Activated B cell treated with CpG ODN at 0.5 μM for 24 hours (primary cell): ENCODE results near the gene CCDC78. TPM values are rescaled to one million over a fixed set of nuclear protein-coding genes. Genes with fewer than 3 reads are reported as not detected.
"Not testable (repeated sequence)": the region's sequence is repeated elsewhere in the genome, so short reads cannot be mapped to it uniquely, and the experiment has no call there.

Experiments used
- ATAC-seq: fragments of 200-7000 bp; cut with Tn5 transposase; one replicate; pipeline ENCODE4 v1.10.0; 2021; ENCODE audit warnings: low read depth, mild to moderate bottlenecking, moderate library complexity
- CTCF ChIA-PET: fragments of 350-600 bp; sonication (Branson Sonifier 250); formaldehyde crosslinking; loops from one replicate; lab custom pipeline; 2021; ENCODE audit warnings: antibody characterized with exemption; lab: Charles Lee
- POLR2A ChIA-PET: fragments of 350-600 bp; sonication (Branson Sonifier 250); formaldehyde crosslinking; loops from one replicate; lab custom pipeline; 2021; ENCODE audit warnings: antibody characterized with exemption; lab: Charles Lee
- DNase-seq: peaks from one replicate; pipeline ENCODE4 v3.0.0; 2022
- H3K27ac Mint-ChIP-seq: one replicate; pipeline ENCODE4 v1.8.0; 2020; ENCODE audit warnings: mixed read lengths
- H3K27me3 Mint-ChIP-seq: one replicate; pipeline ENCODE4 v1.8.0; 2021; ENCODE audit warnings: mixed read lengths
- H3K36me3 Mint-ChIP-seq: one replicate; pipeline ENCODE4 v1.8.0; 2021; ENCODE audit warnings: low read depth, mixed read lengths
- H3K4me1 Mint-ChIP-seq: one replicate; pipeline ENCODE4 v1.8.0; 2021; ENCODE audit warnings: mixed read lengths
- H3K4me3 Mint-ChIP-seq: one replicate; pipeline ENCODE4 v1.8.0; 2020; ENCODE audit warnings: mild to moderate bottlenecking, mixed read lengths
- H3K9me3 Mint-ChIP-seq: one replicate; pipeline ENCODE4 v1.8.0; 2020; ENCODE audit warnings: mixed read lengths
- CTCF ChIP-seq: fragments of 200-600 bp; IDR thresholded peaks from one replicate; pipeline ENCODE4 v1.8.0; 2022; ENCODE audit warnings: antibody characterized with exemption, mild to moderate bottlenecking
- intact Hi-C: fragments of 100-400 bp; cut with micrococcal nuclease; formaldehyde crosslinking; loops from one replicate; pipeline ENCODE4 v1.15.1; 2024
- total RNA-seq: library from RNA; stranded (reverse); gene quantifications from 2 replicates; pipeline ENCODE4 v1.2.3, GENCODE V29; 2022

Gene CCDC78
- total RNA-seq, 1 donor from 2014 or later, result 4.8 TPM

- no peaks in the 10 kb centered on the region for H3K36me3 Mint-ChIP-seq
- H3K4me1 Mint-ChIP-seq, result no peaks in the 10 kb centered on the region
- no peak for DNase-seq
- ChIA-PET POLR2A (no interaction called here), CTCF (no interaction called here)
- H3K27ac Mint-ChIP-seq, result no peak overlapping the region
- H3K27me3 Mint-ChIP-seq, result no peaks in the 10 kb centered on the region
- no peak overlapping the region for H3K4me3 Mint-ChIP-seq
- TF ChIP-seq CTCF, result no peak
- no peak for ATAC-seq
- no peaks in the 10 kb centered on the region for H3K9me3 Mint-ChIP-seq
- intact Hi-C loops, result no loop called here
Measured at GRCh38 chr16:746637-747036, 20.4 kb upstream of the CCDC78 start.

- no peak overlapping the region for H3K27ac Mint-ChIP-seq
- ChIA-PET POLR2A (interaction anchor here (0.8 kb wide), 1 partner anchor 170 kb away, joined by 3 read pairs; no protein-coding TSS in a partner anchor), CTCF (no interaction called here)
- no peaks in the 10 kb centered on the region for H3K4me1 Mint-ChIP-seq
- no peaks in the 10 kb centered on the region for H3K36me3 Mint-ChIP-seq
- no peak for DNase-seq
- TF ChIP-seq CTCF, result no peak
- no peaks in the 10 kb centered on the region for H3K27me3 Mint-ChIP-seq
- no peak for ATAC-seq
- no peaks in the 10 kb centered on the region for H3K9me3 Mint-ChIP-seq
- no peak overlapping the region for H3K4me3 Mint-ChIP-seq
- intact Hi-C loops, result no loop called here
Measured at GRCh38 chr16:745739-746138, 19.5 kb upstream of the CCDC78 start.

GRCh38 chr16:743794-744500 is 17.7 kb upstream of the CCDC78 start:
- no peaks in the 10 kb centered on the region for H3K9me3 Mint-ChIP-seq
- H3K4me3 Mint-ChIP-seq, result no peak overlapping the region
- peaks cover 10% of the 10 kb centered on the region for H3K4me1 Mint-ChIP-seq
- ATAC-seq, result no peak
- CTCF ChIA-PET, result no interaction called here
- TF ChIP-seq CTCF, result no peak
- POLR2A ChIA-PET, result interaction anchor here (0.6 to 1.3 kb wide), 3 partner anchors 16 to 963 kb away, joined by 3 to 4 read pairs (median 4); partner anchors contain the start of gene ANTKMT
- peaks cover 5% of the 10 kb centered on the region for H3K36me3 Mint-ChIP-seq
- no peak overlapping the region for H3K27ac Mint-ChIP-seq
- intact Hi-C loops, result no loop called here
- no peak for DNase-seq
- H3K27me3 Mint-ChIP-seq, result no peaks in the 10 kb centered on the region

GRCh38 chr16:742894-743293 is 16.7 kb upstream of the CCDC78 start:
- H3K27ac Mint-ChIP-seq, result not testable (repeated sequence)

GRCh38 chr16:741986-742629 is 15.9 kb upstream of the CCDC78 start:
- peaks cover 12% of the 10 kb centered on the region for H3K36me3 Mint-ChIP-seq
- H3K27ac Mint-ChIP-seq, result no peak overlapping the region

More at GRCh38 chr16:742894-743293, 16.7 kb upstream of the CCDC78 start:
- intact Hi-C loops, ATAC-seq, H3K4me3 Mint-ChIP-seq, DNase-seq, H3K27me3 Mint-ChIP-seq, H3K36me3 Mint-ChIP-seq, H3K9me3 Mint-ChIP-seq: not testable (repeated sequence)
- ChIA-PET POLR2A (interaction anchor here (0.6 to 0.7 kb wide), 2 partner anchors 15 to 66 kb away, joined by 3 to 4 read pairs; no protein-coding TSS in a partner anchor), CTCF (interaction anchor here (0.8 kb wide), 1 partner anchor 27 kb away, joined by 3 read pairs; no protein-coding TSS in a partner anchor)
- H3K4me1 Mint-ChIP-seq, result peaks cover 18% of the 10 kb centered on the region

More at GRCh38 chr16:741986-742629, 15.9 kb upstream of the CCDC78 start:
- ChIA-PET POLR2A (no interaction called here), CTCF (interaction anchor here (2.8 kb wide), 1 partner anchor 20 kb away, joined by 12 read pairs; the partner anchor contains the start of gene ANTKMT)
- intact Hi-C loops, result loop anchor here (1.0 to 2.0 kb wide), 6 partner anchors 14 to 163 kb away; partner anchors contain the start of genes CHTF18 and RPUSD1
- ATAC-seq (no peak), DNase-seq (no peak)
- Mint-ChIP-seq H3K4me1 (peaks cover 24% of the 10 kb centered on the region), H3K9me3 (no peaks in the 10 kb centered on the region), H3K27me3 (no peaks in the 10 kb centered on the region), H3K4me3 (peak overlapping the region; percentile 38)
- no peak for TF ChIP-seq CTCF
